ENCODE measurements around the gene ARHGAP23.

Gene ARHGAP23

DNA sequence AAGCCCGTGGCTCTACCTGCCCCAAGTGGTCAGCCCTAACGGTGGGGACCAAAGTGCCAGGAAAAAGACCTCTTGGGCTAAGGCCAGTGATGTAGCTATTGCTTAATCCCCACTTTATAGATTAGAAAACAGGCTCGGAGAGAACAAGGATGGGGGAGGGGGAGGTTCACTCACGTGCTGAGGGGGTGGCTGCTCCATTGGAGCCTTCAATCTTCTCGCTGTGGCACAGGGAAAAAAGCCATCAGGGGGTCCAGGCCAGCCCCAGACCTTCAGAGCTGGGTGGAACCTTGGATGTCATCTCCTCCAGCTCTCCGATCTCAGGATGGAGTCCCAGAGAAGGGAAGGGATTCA lies 131.6 kb downstream of the ARHGAP23 start:
- H3K4me1 ChIP-seq (ENCODE audit: insufficient read depth, low read length): peaks cover 10% of the 10 kb centered on the region; the same call in 1 of the 2 replicates
- no peaks in the 10 kb centered on the region for H3K9me3 ChIP-seq (ENCODE audit: insufficient read depth, low read depth, low read length)
- H3K9ac ChIP-seq (ENCODE audit: low read depth, low read length): no peak overlapping the region
- H3K27me3 ChIP-seq (ENCODE audit: insufficient read depth, low read length): peaks cover 83% of the 10 kb centered on the region
- H3K36me3 ChIP-seq (ENCODE audit: insufficient read depth, low read depth, low read length): no peaks in the 10 kb centered on the region
- peak overlapping the region; percentile 70; the same call in 1 of the 2 replicates for H3K4me3 ChIP-seq (ENCODE audit: low read length)
- no peak overlapping the region for H3K27ac ChIP-seq (ENCODE audit: low read length)

DNA sequence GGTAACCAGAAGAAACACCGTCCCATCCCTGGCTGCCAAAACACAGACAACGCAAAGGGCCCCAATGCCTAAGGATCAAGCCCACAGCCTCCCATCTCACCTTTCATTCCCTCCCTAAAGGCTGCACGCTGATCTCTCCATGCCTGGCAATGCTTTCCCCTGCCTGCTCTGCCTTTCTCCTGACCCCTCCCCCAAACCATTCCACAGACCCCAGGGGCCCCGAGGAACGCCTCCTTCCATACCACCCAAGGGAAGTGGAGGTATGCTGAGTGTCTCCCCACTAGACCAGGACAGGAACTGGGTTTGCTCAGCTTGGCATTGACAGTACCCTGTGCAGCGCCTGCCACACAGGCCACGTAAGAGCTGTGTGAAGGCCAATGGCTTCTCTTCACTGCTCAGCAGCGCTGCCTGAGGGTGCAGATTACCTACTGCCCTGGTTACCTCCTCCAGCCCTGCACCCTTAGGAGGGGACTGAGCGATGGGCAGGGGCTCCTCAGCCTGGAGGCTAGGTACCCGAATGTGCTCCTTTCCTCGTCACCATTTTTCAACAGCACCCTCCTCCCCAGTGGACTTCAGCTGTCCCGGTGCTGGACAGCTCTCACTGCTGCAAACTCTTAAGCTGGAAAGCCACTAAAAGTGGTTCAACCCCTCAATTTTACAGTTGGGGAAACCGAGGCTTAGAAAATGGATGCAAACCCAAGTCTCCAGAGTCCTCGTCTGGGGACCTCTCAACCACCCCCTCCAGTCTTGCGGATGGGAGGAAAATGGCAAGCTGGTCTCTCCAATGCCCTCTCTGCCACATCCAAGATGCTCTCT lies 132.4 kb downstream of the ARHGAP23 start:
- H3K4me3 ChIP-seq (ENCODE audit: low read length): no peak overlapping the region
- H3K27ac ChIP-seq (ENCODE audit: low read length): no peak overlapping the region
- no peaks in the 10 kb centered on the region for H3K9me3 ChIP-seq (ENCODE audit: insufficient read depth, low read depth, low read length)
- H3K36me3 ChIP-seq (ENCODE audit: insufficient read depth, low read depth, low read length): no peaks in the 10 kb centered on the region
- H3K4me1 ChIP-seq (ENCODE audit: insufficient read depth, low read length): peaks cover 10% of the 10 kb centered on the region; the same call in 1 of the 2 replicates
- H3K27me3 ChIP-seq (ENCODE audit: insufficient read depth, low read length): peaks cover 92% of the 10 kb centered on the region
- H3K9ac ChIP-seq (ENCODE audit: low read depth, low read length): no peak overlapping the region

DNA sequence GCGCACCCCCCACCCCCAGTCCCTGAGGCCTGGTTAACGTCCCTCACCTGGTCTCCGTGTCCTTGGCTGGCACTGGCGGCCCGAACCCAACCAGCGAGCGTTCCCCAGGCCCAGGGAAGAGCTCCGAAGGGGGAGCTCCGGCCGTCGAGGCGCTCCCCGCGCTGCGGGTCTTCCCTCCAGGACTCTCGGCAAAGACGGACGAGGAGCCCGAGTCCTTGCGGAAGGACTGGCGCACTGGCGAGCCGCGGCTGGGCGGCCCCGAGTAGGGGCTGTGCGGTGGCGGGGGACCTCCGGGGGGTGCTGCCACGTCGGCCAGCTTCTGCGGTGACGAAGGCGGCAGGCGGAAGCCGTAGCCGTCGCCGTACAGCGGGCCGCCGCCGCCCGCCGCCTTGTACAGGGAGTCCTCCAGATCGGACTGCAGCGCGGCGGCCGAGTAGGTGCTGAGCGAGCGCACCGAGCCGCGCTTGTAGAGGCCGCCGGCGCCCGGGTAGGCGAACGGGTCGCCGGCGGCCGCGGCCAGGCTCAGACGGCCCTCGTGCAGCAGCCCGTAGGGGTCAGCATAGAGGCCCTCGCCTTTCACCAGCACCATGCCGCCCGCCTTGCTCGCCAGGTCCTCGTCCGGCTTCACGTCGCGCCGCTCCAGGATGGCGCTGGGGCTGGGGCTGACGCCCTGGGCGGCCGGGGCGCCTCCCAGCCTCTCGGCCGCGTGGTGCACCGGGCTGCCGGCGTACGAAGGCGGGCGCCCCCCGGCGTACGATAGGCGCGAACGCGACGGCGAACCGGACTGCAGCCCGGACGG lies 133.4 kb downstream of the ARHGAP23 start:
- H3K9ac ChIP-seq (ENCODE audit: low read depth, low read length): no peak overlapping the region
- no peaks in the 10 kb centered on the region for H3K36me3 ChIP-seq (ENCODE audit: insufficient read depth, low read depth, low read length)
- H3K27me3 ChIP-seq (ENCODE audit: insufficient read depth, low read length): peaks cover 96% of the 10 kb centered on the region
- H3K27ac ChIP-seq (ENCODE audit: low read length): no peak overlapping the region
- H3K4me1 ChIP-seq (ENCODE audit: insufficient read depth, low read length): peaks cover 10% of the 10 kb centered on the region; the same call in 1 of the 2 replicates
- H3K9me3 ChIP-seq (ENCODE audit: insufficient read depth, low read depth, low read length): no peaks in the 10 kb centered on the region
- H3K4me3 ChIP-seq (ENCODE audit: low read length): no peak overlapping the region

Data from iPS-20b (cell line).